AG10803 (cell line): ENCODE measurements around the gene ZBTB40.
A peak's percentile ranks its signal among the peaks of the same experiment; 100 is the strongest.

Source experiments
- DNase-seq: peaks from one replicate; pipeline ENCODE4 v3.0.0; 2010; ENCODE audit warnings: low read depth
- H3K4me3 ChIP-seq: 2 replicates; pipeline ENCODE4 v1.5.1; 2011; ENCODE audit warnings: mild to moderate bottlenecking, low read length, control low read depth
- CTCF ChIP-seq: conservative IDR thresholded peaks from 2 replicates; pipeline ENCODE4 v1.5.1; 2011; ENCODE audit warnings: mild to moderate bottlenecking, low read length, control low read depth, inconsistent platforms

The ZBTB40 gene

GRCh38 chr1:22416555-22417454 lies 34.8 kb upstream of the ZBTB40 start:
- peak; percentile 96 for TF ChIP-seq CTCF
- peak; percentile 68 for DNase-seq
- H3K4me3 ChIP-seq = no peak overlapping the region

GRCh38 chr1:22417466-22417865 lies 34.2 kb upstream of the ZBTB40 start:
- TF ChIP-seq CTCF = no peak
- H3K4me3 ChIP-seq = no peak overlapping the region
- no peak for DNase-seq

- no peak for TF ChIP-seq CTCF
- DNase-seq = peak; percentile 12
- no peak overlapping the region for H3K4me3 ChIP-seq
Measured at GRCh38 chr1:22418312-22418711, 33.3 kb upstream of the ZBTB40 start.

- H3K4me3 ChIP-seq = no peak overlapping the region
- no peak for TF ChIP-seq CTCF
- DNase-seq = peak; percentile 74
Measured at GRCh38 chr1:22418933-22419382, 32.7 kb upstream of the ZBTB40 start.

GRCh38 chr1:22420455-22421053 lies 31.1 kb upstream of the ZBTB40 start:
- H3K4me3 ChIP-seq = no peak overlapping the region
- DNase-seq = peak; percentile 74
- peak; percentile 83 for TF ChIP-seq CTCF

- no peak for TF ChIP-seq CTCF
- H3K4me3 ChIP-seq = no peak overlapping the region
- no peak for DNase-seq
Measured at GRCh38 chr1:22426781-22427180, 24.9 kb upstream of the ZBTB40 start.

GRCh38 chr1:22428672-22429071 lies 23.0 kb upstream of the ZBTB40 start:
- peak; percentile 48 for DNase-seq
- peak overlapping the region; percentile 51 for H3K4me3 ChIP-seq
- TF ChIP-seq CTCF = no peak
